SK-N-SH (cell line): ENCODE measurements around the gene KDELR1. TPM values are rescaled to one million over a fixed set of nuclear protein-coding genes. Genes with fewer than 3 reads are reported as not detected.

Experiments
- CTCF ChIA-PET: fragments of 300-600, 350-600 bp; formaldehyde crosslinking; extraction: SDS; loops from one replicate; lab custom pipeline; 2021; lab: Yijun Ruan, JAX
- POLR2A ChIA-PET: fragments of 350-600 bp; sonication (Branson Sonifier 250); formaldehyde crosslinking; extraction: SDS; loops from one replicate; lab custom pipeline; 2020; ENCODE audit warnings: antibody characterized with exemption, inconsistent platforms; lab: Yijun Ruan, JAX
- DNase-seq: peaks from one replicate; pipeline ENCODE4 v3.0.0; 2012
- H2AFZ ChIP-seq: fragments of 200-600 bp; sonication (generic); 2 replicates; pipeline ENCODE4 v1.8.1; 2016; ENCODE audit warnings: antibody characterized with exemption, mild to moderate bottlenecking, low read depth
- H3F3A ChIP-seq: fragments of 200-600 bp; sonication (generic); replicated peaks from 2 replicates; pipeline ENCODE3; 2016; ENCODE audit warnings: antibody characterized with exemption, mild to moderate bottlenecking; ENCODE audit not compliant: insufficient read depth
- H3K27ac ChIP-seq, 2 experiments: fragments of 200-500 bp in 1 of 2; fragments of 200-600 bp in 1 of 2; sonication (Bioruptor generic) in 1 of 2; sonication (generic), shearing (Covaris generic) in 1 of 2; 2 replicates each; pipeline versions ENCODE4 v1.5.1 to v1.6.1; 2014 to 2016; ENCODE audit warnings: low read depth in 2 of 2, inconsistent platforms in 1 of 2, low read length in 1 of 2, mild to moderate bottlenecking in 1 of 2, mixed read lengths in 1 of 2
- H3K27me3 ChIP-seq: fragments of 200-600 bp; sonication (generic), shearing (Covaris generic); 2 replicates; pipeline ENCODE4 v1.6.1; 2016; ENCODE audit warnings: mixed run types; ENCODE audit not compliant: insufficient read depth
- H3K36me3 ChIP-seq, 2 experiments: fragments of 200-500 bp in 1 of 2; fragments of 200-600 bp in 1 of 2; sonication (Bioruptor generic) in 1 of 2; sonication (generic) in 1 of 2; replicated peaks in 1 of 2; 2 replicates each; pipeline versions ENCODE3 to v1.5.1; 2014 to 2016; ENCODE audit warnings: low read length in 1 of 2, mild to moderate bottlenecking in 1 of 2; ENCODE audit not compliant: insufficient read depth in 2 of 2, control insufficient read depth in 1 of 2
- H3K4me1 ChIP-seq, 2 experiments: fragments of 200-500 bp in 1 of 2; fragments of 200-600 bp in 1 of 2; sonication (Bioruptor generic) in 1 of 2; sonication (generic), shearing (Covaris generic) in 1 of 2; 2 replicates each; pipeline versions ENCODE4 v1.5.1 to v1.6.1; 2014 to 2016; ENCODE audit warnings: low read depth in 1 of 2, low read length in 1 of 2, mixed run types in 1 of 2; ENCODE audit not compliant: insufficient read depth in 2 of 2, control insufficient read depth in 1 of 2
- H3K4me2 ChIP-seq: fragments of 200-600 bp; sonication (generic), shearing (Covaris generic); 2 replicates; pipeline ENCODE4 v1.6.1; 2017; ENCODE audit warnings: mixed run types
- H3K4me3 ChIP-seq, 2 experiments: fragments of 200-500 bp in 1 of 2; fragments of 200-600 bp in 1 of 2; sonication (Bioruptor generic) in 1 of 2; sonication (generic), shearing (Covaris generic) in 1 of 2; 2 replicates each; pipeline versions ENCODE4 v1.5.1 to v1.8.1; 2014 to 2016; ENCODE audit warnings: low read depth in 2 of 2, inconsistent platforms in 1 of 2, low read length in 1 of 2, mild to moderate bottlenecking in 1 of 2, mixed read lengths in 1 of 2, moderate library complexity in 1 of 2
- H3K79me2 ChIP-seq: fragments of 200-600 bp; sonication (generic); 2 replicates; pipeline ENCODE4 v1.8.1; 2017; ENCODE audit warnings: mild to moderate bottlenecking; ENCODE audit not compliant: insufficient read depth
- H3K9ac ChIP-seq: fragments of 200-600 bp; sonication (generic); 2 replicates; pipeline ENCODE4 v1.6.1; 2017; ENCODE audit warnings: mixed run types
- H3K9me2 ChIP-seq: fragments of 200-600 bp; sonication (generic); 2 replicates; pipeline ENCODE4 v1.6.1; 2017; ENCODE audit warnings: mixed run types
- H3K9me3 ChIP-seq: fragments of 200-600 bp; sonication (generic); 2 replicates; pipeline ENCODE4 v1.6.1; 2017; ENCODE audit warnings: mixed run types, mild to moderate bottlenecking, moderate library complexity
- H4K20me1 ChIP-seq: fragments of 200-600 bp; sonication (generic); 2 replicates; pipeline ENCODE4 v1.6.1; 2017; ENCODE audit warnings: mild to moderate bottlenecking, mixed run types; ENCODE audit not compliant: insufficient read depth
- CTCF ChIP-seq: fragments of 200-600 bp; sonication (generic); IDR thresholded peaks from 2 replicates; pipeline ENCODE4 v1.6.1; 2017; ENCODE audit warnings: antibody characterized with exemption, mild to moderate bottlenecking, moderate library complexity
- FOXM1 ChIP-seq: IDR thresholded peaks from 2 replicates; pipeline ENCODE4 v1.4.0; 2012; ENCODE audit warnings: low read depth, mild to moderate bottlenecking
- GABPA ChIP-seq: IDR thresholded peaks from 2 replicates; pipeline ENCODE4 v1.4.0; 2012; ENCODE audit warnings: low read depth, mild to moderate bottlenecking
- JUND ChIP-seq: IDR thresholded peaks from 2 replicates; pipeline ENCODE4 v1.4.0; 2012
- NFIC ChIP-seq: IDR thresholded peaks from 2 replicates; pipeline ENCODE4 v1.4.0; 2012; ENCODE audit warnings: borderline replicate concordance
- PBX3 ChIP-seq: IDR thresholded peaks from 2 replicates; pipeline ENCODE4; 2012
- POLR2AphosphoS5 ChIP-seq: IDR thresholded peaks from 2 replicates; pipeline ENCODE4 v1.6.1; 2012; ENCODE audit warnings: low read depth, low read length
- RFX5 ChIP-seq: IDR thresholded peaks from 2 replicates; pipeline ENCODE4 v1.6.1; 2012; ENCODE audit warnings: mild to moderate bottlenecking, improper control_type of control experiment, low read length
- TEAD4 ChIP-seq: IDR thresholded peaks from 2 replicates; pipeline ENCODE4 v1.4.0; 2012; ENCODE audit warnings: mild to moderate bottlenecking, borderline replicate concordance; ENCODE audit not compliant: insufficient read depth
- YY1 ChIP-seq: IDR thresholded peaks from 2 replicates; pipeline ENCODE4 v1.4.0; 2012; ENCODE audit warnings: low read depth, mild to moderate bottlenecking
- ZBTB33 ChIP-seq: IDR thresholded peaks from 2 replicates; pipeline ENCODE4 v1.4.0; 2012; ENCODE audit warnings: low read depth, borderline replicate concordance
- WGBS: methylation state at CpG from one replicate; pipeline ENCODE4 v1.1.6; 2017; ENCODE audit warnings: low lambda C conversion rate; 5-methylcytosine and 5-hydroxymethylcytosine counted together
- polyA plus RNA-seq, 3 experiments: library from polyadenylated mRNA; depleted of rRNA; stranded (reverse); fragments of >200 nt; gene quantifications; 2 replicates each; pipeline ENCODE4 v1.2.3, GENCODE V29; 2012
- TF ChIP-seq, protein P1 (sequence below): IDR thresholded peaks from 2 replicates; pipeline ENCODE4 v1.4.0; 2012; ENCODE audit warnings: low read depth, borderline replicate concordance
- TF ChIP-seq, protein P2 (sequence below): IDR thresholded peaks from 2 replicates; pipeline ENCODE4 v1.4.0; 2012; ENCODE audit warnings: low read depth
- TF ChIP-seq, protein P3 (sequence below): fragments of 150-350 bp; IDR thresholded peaks from 2 replicates; pipeline ENCODE4 v1.6.1; 2017; ENCODE audit warnings: antibody characterized with exemption, low read length, low read depth, borderline replicate concordance

The KDELR1 gene
- polyA plus RNA-seq, 1 of the 3 experiments (the other 2 are of a cell fraction): 138 TPM

DNA sequence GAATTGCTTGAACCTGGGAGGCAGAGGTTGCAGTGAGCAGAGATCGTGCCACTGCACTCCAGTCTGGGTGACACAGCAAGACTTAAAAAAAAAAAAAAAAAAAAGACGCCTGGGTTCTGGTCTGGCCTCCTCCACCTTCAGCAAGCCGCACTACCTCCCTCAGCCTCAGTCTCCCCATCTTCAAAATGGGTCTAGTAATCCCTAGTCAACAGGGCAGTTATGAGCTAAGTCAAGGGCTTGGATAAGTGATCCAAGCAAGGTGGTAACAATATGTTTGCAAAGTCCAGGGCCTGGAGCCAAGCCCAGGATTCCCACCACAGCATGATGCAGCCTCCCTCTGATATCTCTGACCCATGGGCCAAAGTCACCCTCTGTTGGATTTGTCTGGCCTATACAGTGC, 4.4 kb downstream of the KDELR1 start:
- Histone ChIP-seq H4K20me1 (no peaks in the 10 kb centered on the region), H3K4me1 (peaks cover 0 to 6% of the 10 kb centered on the region in 2 experiments; a peak in 1 of 4 replicates), H3F3A (peaks cover 8% of the 10 kb centered on the region), H3K4me3 (no peak overlapping the region), H3K27ac (no peak overlapping the region), H3K79me2 (peaks cover 54% of the 10 kb centered on the region), H3K9me2 (no peaks in the 10 kb centered on the region), H3K9me3 (no peaks in the 10 kb centered on the region), H3K36me3 (peaks cover 36 to 59% of the 10 kb centered on the region in 2 experiments), H3K27me3 (no peaks in the 10 kb centered on the region), H3K4me2 (no peak overlapping the region), H2AFZ (no peak overlapping the region), H3K9ac (no peak overlapping the region)
- POLR2A ChIA-PET: no interaction called here
- WGBS: 96% methylated on average over 3 of the region's 3 CpGs
- DNase-seq: no peak
- TF ChIP-seq ZBTB33 (no peak), POLR2AphosphoS5 (no peak), RFX5 (no peak)
- CTCF ChIA-PET: interaction anchor here (0.6 kb wide), 1 partner anchor 891 kb away, joined by 4 read pairs; no protein-coding TSS in a partner anchor

- CTCF ChIA-PET: interaction anchor here (0.8 kb wide), 1 partner anchor 8 kb away, joined by 4 read pairs; the partner anchor contains the start of gene GRIN2D
- peaks cover 46% of the 10 kb centered on the region for H3K79me2 ChIP-seq
Observed at GRCh38 chr19:48385461-48386087, 5.8 kb downstream of the KDELR1 start.

More at GRCh38 chr19:48385461-48386087, 5.8 kb downstream of the KDELR1 start:
- Histone ChIP-seq H3K9ac (no peak overlapping the region), H3K9me2 (no peaks in the 10 kb centered on the region), H3K4me3 (no peak overlapping the region), H2AFZ (no peak overlapping the region), H3K27me3 (no peaks in the 10 kb centered on the region), H3F3A (peaks cover 8% of the 10 kb centered on the region), H3K27ac (no peak overlapping the region), H3K4me2 (no peak overlapping the region), H3K4me1 (peaks cover 0 to 2% of the 10 kb centered on the region in 2 experiments; a peak in 1 of 4 replicates)
- POLR2A ChIA-PET: no interaction called here
- WGBS: 88% methylated on average over 7 of the region's 7 CpGs
- no peak for TF ChIP-seq GABPA
- TF ChIP-seq JUND: no peak
- TF ChIP-seq CTCF: no peak
- no peak for TF ChIP-seq FOXM1
- TF ChIP-seq PBX3: no peak
- TF ChIP-seq, protein P1, sequence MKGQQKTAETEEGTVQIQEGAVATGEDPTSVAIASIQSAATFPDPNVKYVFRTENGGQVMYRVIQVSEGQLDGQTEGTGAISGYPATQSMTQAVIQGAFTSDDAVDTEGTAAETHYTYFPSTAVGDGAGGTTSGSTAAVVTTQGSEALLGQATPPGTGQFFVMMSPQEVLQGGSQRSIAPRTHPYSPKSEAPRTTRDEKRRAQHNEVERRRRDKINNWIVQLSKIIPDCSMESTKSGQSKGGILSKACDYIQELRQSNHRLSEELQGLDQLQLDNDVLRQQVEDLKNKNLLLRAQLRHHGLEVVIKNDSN: no peak
- TF ChIP-seq, protein P2, sequence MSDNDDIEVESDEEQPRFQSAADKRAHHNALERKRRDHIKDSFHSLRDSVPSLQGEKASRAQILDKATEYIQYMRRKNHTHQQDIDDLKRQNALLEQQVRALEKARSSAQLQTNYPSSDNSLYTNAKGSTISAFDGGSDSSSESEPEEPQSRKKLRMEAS: no peak
- TF ChIP-seq POLR2AphosphoS5: no peak
- TF ChIP-seq NFIC: no peak
- TF ChIP-seq YY1: no peak
- TF ChIP-seq, protein P3, sequence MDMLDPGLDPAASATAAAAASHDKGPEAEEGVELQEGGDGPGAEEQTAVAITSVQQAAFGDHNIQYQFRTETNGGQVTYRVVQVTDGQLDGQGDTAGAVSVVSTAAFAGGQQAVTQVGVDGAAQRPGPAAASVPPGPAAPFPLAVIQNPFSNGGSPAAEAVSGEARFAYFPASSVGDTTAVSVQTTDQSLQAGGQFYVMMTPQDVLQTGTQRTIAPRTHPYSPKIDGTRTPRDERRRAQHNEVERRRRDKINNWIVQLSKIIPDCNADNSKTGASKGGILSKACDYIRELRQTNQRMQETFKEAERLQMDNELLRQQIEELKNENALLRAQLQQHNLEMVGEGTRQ: no peak
- no peak for TF ChIP-seq TEAD4
- no peak for TF ChIP-seq ZBTB33
- TF ChIP-seq, all 33 proteins: peak for 0
- no peaks in the 10 kb centered on the region for H3K9me3 ChIP-seq
- DNase-seq: no peak
- peaks cover 40 to 69% of the 10 kb centered on the region in 2 experiments for H3K36me3 ChIP-seq
- H4K20me1 ChIP-seq: no peaks in the 10 kb centered on the region
